Measurements from ENCODE around the gene NCAM2. TPM values are rescaled to one million over a fixed set of nuclear protein-coding genes. Genes with fewer than 3 reads are reported as not detected.
A peak's percentile ranks its signal among the peaks of the same experiment; 100 is the strongest.

Gene NCAM2
- total RNA-seq, 1 experiment from 2014 or later, result not detected

DNA sequence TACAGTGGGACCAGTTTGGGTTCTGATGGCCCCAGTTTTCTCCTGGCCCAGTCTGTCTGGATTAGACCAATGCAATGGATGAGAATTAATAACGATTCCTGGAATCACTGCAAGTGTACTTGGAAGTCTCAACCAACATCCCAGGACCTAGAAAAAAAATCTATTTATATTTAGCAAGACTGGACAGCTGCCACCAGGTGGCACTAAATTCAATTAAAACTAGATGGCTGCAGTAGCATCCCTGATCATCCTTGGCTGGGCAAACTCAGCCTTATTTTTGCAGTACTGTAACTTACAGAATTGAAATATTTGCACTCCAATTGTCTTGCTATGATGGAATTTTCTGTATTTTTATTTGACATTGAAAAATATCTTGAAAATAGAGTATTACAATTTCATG is 165.7 kb downstream of the NCAM2 start:
- TF ChIP-seq, protein P1, sequence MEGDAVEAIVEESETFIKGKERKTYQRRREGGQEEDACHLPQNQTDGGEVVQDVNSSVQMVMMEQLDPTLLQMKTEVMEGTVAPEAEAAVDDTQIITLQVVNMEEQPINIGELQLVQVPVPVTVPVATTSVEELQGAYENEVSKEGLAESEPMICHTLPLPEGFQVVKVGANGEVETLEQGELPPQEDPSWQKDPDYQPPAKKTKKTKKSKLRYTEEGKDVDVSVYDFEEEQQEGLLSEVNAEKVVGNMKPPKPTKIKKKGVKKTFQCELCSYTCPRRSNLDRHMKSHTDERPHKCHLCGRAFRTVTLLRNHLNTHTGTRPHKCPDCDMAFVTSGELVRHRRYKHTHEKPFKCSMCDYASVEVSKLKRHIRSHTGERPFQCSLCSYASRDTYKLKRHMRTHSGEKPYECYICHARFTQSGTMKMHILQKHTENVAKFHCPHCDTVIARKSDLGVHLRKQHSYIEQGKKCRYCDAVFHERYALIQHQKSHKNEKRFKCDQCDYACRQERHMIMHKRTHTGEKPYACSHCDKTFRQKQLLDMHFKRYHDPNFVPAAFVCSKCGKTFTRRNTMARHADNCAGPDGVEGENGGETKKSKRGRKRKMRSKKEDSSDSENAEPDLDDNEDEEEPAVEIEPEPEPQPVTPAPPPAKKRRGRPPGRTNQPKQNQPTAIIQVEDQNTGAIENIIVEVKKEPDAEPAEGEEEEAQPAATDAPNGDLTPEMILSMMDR (IDR thresholded peaks at IDR 0.05; ENCODE audit: unreplicated experiment), result peak; percentile 48
- ChIA-PET CTCF (interaction anchor here (0.5 to 1.3 kb wide), 9 partner anchors 9 to 1638 kb away, joined by 3 to 5 read pairs (median 3); no protein-coding TSS in a partner anchor), POLR2A (no interaction called here)
- Mint-ChIP-seq H3K27ac (ENCODE audit: low read depth, unreplicated experiment) (no peak overlapping the region), H3K36me3 (ENCODE audit: insufficient read depth, unreplicated experiment) (no peaks in the 10 kb centered on the region), H3K9me3 (ENCODE audit: unreplicated experiment) (no peaks in the 10 kb centered on the region), H3K4me3 (ENCODE audit: unreplicated experiment) (no peak overlapping the region), H3K4me1 (ENCODE audit: insufficient read depth, unreplicated experiment) (no peaks in the 10 kb centered on the region), H3K27me3 (ENCODE audit: insufficient read depth, unreplicated experiment) (no peaks in the 10 kb centered on the region)
- DNase-seq (ENCODE audit: unreplicated experiment), result peak; percentile 70
- intact Hi-C loops (cut with micrococcal nuclease), result loop anchor here (2.0 to 10.0 kb wide), 3 partner anchors 71 to 1627 kb away; no protein-coding TSS in a partner anchor
- BruUV-seq (replicated peaks), result no TSS peak

DNA sequence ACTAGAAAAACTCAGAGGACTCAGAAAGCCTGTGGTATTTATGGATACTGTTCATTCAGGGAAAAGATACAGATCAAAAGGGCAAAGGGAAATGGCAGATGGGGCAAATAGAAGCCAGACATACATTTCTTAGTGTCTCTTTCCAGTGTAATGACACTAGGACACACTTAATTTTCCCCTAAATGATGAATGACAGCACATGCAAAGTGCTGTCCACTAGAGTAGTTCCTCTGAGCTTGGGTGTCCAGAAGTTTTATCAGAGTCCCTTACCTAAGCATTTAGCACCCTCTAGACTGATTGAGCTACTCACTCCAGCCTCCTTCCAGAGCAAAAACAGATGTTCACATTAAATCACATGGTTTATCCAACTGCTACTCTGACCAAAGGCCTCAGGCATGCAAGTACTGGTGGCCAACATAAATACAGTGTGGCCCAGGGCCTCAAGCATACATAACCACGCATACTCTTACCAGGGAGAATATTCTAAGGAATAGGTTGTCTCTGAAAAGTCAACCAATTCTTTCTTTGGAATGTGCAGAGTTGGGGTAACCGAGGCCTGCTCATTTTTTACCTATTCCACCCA is 166.9 kb downstream of the NCAM2 start:
- Mint-ChIP-seq H3K27me3 (ENCODE audit: insufficient read depth, unreplicated experiment) (no peaks in the 10 kb centered on the region), H3K4me1 (ENCODE audit: insufficient read depth, unreplicated experiment) (no peaks in the 10 kb centered on the region), H3K27ac (ENCODE audit: low read depth, unreplicated experiment) (no peak overlapping the region), H3K4me3 (ENCODE audit: unreplicated experiment) (no peak overlapping the region), H3K36me3 (ENCODE audit: insufficient read depth, unreplicated experiment) (no peaks in the 10 kb centered on the region), H3K9me3 (ENCODE audit: unreplicated experiment) (no peaks in the 10 kb centered on the region)
- CTCF ChIA-PET, result interaction anchor here (0.9 to 1.1 kb wide), 2 partner anchors 166 to 757 kb away, joined by 3 to 4 read pairs; no protein-coding TSS in a partner anchor
- DNase-seq (ENCODE audit: unreplicated experiment), result peak; percentile 8
- TF ChIP-seq, protein P1 (IDR thresholded peaks at IDR 0.05; ENCODE audit: unreplicated experiment), result no peak
- POLR2A ChIA-PET, result no interaction called here
- intact Hi-C loops (cut with micrococcal nuclease), result loop anchor here (2.0 to 10.0 kb wide), 3 partner anchors 70 to 1626 kb away; no protein-coding TSS in a partner anchor
- no TSS peak for BruUV-seq (replicated peaks)

DNA sequence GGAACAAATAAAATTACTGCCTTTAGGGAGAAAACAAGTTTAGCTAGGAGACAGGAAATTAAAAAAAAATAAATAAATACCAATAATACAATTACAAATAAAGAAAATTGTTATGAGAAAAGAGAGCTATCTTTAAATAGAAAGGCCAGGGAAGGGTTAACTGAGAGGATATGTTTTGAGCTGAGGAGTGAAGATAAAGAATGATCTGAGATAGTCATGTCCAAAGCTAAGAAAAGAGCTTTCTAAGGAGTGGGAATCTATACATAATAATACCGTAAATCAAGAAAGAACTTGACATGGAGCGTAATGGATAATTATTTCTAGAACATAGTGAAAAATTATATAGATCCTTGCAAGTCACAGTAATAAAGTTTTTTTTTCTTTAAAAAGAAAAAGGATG is 176.5 kb downstream of the NCAM2 start:
- no peak overlapping the region for H3K4me3 Mint-ChIP-seq (ENCODE audit: unreplicated experiment)
- H3K36me3 Mint-ChIP-seq (ENCODE audit: insufficient read depth, unreplicated experiment), result no peaks in the 10 kb centered on the region
- H3K27me3 Mint-ChIP-seq (ENCODE audit: insufficient read depth, unreplicated experiment), result no peaks in the 10 kb centered on the region
- no peak overlapping the region for H3K27ac Mint-ChIP-seq (ENCODE audit: low read depth, unreplicated experiment)
- no TSS peak for BruUV-seq (replicated peaks)
- H3K4me1 Mint-ChIP-seq (ENCODE audit: insufficient read depth, unreplicated experiment), result peaks cover 5% of the 10 kb centered on the region
- ChIA-PET POLR2A (no interaction called here), CTCF (interaction anchor here (0.7 kb wide), 1 partner anchor 529 kb away, joined by 3 read pairs; no protein-coding TSS in a partner anchor)
- DNase-seq (ENCODE audit: unreplicated experiment), result no peak
- H3K9me3 Mint-ChIP-seq (ENCODE audit: unreplicated experiment), result no peaks in the 10 kb centered on the region
- TF ChIP-seq, protein P1 (IDR thresholded peaks at IDR 0.05; ENCODE audit: unreplicated experiment), result no peak
- intact Hi-C loops (cut with micrococcal nuclease), result no loop called here

DNA sequence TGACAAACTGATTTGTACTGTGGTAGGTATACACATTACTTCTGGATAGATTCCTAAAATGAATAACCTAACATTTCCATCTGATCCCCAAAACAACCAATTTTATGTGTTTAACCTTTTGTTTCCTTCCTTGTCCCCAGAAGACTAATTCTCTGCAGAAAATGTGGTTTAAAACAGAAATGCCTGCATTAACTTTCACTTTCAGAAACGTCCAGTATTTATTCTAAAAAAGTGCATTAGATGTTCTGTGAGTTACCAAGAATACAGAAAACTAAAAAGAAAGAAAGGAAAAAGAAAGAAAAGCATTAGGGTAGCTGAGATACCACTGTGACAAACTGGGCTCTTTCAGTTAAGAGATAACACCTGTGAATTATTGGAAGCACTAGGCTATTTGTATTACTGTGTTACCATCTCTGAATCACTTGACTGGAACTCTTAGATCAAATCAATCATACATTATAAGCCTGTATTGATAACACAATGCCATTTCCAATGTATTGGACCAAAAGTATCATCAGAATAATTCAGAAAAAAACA is 177.7 kb downstream of the NCAM2 start:
- no peak overlapping the region for H3K27ac Mint-ChIP-seq (ENCODE audit: low read depth, unreplicated experiment)

More for the DNA sequence above, 177.7 kb downstream of the NCAM2 start:
- no peak overlapping the region for H3K4me3 Mint-ChIP-seq (ENCODE audit: unreplicated experiment)
- no TSS peak for BruUV-seq (replicated peaks)
- H3K4me1 Mint-ChIP-seq (ENCODE audit: insufficient read depth, unreplicated experiment), result no peaks in the 10 kb centered on the region
- H3K36me3 Mint-ChIP-seq (ENCODE audit: insufficient read depth, unreplicated experiment), result no peaks in the 10 kb centered on the region
- ChIA-PET CTCF (no interaction called here), POLR2A (no interaction called here)
- H3K27me3 Mint-ChIP-seq (ENCODE audit: insufficient read depth, unreplicated experiment), result no peaks in the 10 kb centered on the region
- no peaks in the 10 kb centered on the region for H3K9me3 Mint-ChIP-seq (ENCODE audit: unreplicated experiment)
- no peak for DNase-seq (ENCODE audit: unreplicated experiment)
- TF ChIP-seq, protein P1 (IDR thresholded peaks at IDR 0.05; ENCODE audit: unreplicated experiment), result no peak
- intact Hi-C loops (cut with micrococcal nuclease), result no loop called here
